Measurements from ENCODE around the gene ARL6IP4.
"Not testable (repeated sequence)": the region's sequence is repeated elsewhere in the genome, so short reads cannot be mapped to it uniquely, and the experiment has no call there.

ARL6IP4 gene

DNA sequence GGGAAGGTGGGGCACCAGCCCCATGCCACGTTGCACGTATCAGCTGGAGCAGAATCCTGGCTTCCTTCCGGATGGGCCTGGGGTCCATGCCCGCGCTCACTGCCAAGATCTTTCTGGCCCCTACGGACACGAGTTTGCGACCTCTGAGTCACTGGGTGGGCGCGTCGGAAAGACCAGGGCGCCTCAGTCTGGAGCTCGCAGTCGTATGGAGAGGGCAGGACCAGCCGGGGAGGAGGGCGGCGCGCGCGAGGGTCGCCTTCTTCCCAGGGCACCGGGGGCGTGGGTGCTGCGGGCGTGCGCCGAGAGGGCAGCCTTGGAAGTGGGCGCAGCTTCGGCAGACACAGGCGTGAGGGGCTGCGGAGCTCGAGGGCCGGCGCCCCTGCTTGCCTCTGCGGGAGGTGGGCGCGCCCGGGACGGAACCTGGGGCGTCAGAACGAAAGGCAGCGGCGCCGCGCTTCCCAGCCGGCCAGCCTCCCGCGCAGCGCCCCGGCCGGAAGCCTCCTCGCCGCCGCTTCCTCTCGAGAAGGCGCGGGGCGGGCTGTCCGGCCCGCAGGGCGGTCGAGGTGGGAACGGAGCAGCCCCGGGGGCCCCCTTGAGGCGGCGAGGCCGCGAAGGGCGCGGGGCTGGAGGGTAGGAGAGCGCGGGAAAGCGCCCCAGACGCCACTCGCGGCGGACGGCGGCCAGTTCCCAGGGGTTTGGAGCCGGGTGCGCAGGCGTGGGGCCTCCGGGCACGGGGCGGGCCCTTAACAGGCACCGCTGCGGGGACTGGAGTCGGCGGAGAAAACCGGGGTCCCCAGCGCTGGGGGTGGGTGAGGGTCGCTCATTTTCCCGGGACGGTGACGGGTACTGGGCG is at the start of gene ARL6IP4:
Gene ARL6IP4, plus strand, starts transcription at position 499 of the 853 bp plus-strand sequence. CDS start 459 bp downstream, outside the sequence.
- DNase-seq (ENCODE audit: low read depth) = peak; percentile 68
- H3K4me3 ChIP-seq (ENCODE audit: low read depth, low read length) = peak within 1 kb of the TSS; percentile 86
- TF ChIP-seq CTCF (conservative IDR thresholded peaks at IDR 0.05; ENCODE audit: low read depth, low read length) = no peak

- no peak for TF ChIP-seq CTCF (conservative IDR thresholded peaks at IDR 0.05; ENCODE audit: low read depth, low read length)
- H3K4me3 ChIP-seq (ENCODE audit: low read depth, low read length) = no peak overlapping the region
- DNase-seq (ENCODE audit: low read depth) = no peak
Observed at GRCh38 chr12:122932207-122932606, 48.3 kb upstream of the ARL6IP4 start.

DNA sequence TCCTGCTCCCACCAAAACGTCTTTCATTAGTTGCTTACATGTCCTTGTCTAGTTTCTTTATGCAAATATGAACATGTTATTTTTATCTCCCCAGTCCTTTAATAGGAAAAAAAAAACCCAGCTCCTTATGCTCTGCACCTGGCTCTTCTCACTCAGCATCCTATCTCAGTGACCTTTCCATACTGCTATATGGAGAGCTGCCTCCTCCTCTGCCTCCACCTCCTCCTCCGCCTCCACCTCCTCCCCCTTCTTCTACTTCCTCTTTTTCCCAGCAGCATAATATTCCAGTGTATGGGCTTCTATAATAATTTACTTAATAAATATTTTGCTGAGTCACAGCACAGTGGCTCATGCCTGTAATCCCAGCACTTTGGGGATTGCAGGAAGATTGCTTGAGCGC is 45.8 kb upstream of the ARL6IP4 start:
- TF ChIP-seq CTCF (conservative IDR thresholded peaks at IDR 0.05; ENCODE audit: low read depth, low read length) = no peak
- no peak overlapping the region for H3K4me3 ChIP-seq (ENCODE audit: low read depth, low read length)
- DNase-seq (ENCODE audit: low read depth) = no peak

DNA sequence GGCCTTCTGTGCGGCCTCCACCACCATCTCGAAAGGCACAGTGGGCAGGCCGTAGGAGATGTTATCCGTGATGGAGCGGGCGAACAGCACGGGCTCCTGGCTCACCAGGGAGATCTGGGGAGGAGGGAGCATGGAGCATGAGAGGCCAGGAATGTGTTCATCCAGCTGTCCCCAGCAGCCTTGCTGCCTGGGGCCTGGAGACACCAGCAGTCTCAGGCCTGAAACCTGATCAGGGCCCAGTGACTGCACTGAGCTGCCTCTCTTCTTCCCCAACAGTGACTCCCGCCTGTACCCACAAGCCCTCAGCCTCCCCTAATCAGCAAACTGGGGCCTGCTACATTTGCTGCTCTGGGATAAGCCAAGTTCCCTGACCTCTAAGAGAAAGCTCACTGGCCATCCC is 45.2 kb upstream of the ARL6IP4 start:
- TF ChIP-seq CTCF (conservative IDR thresholded peaks at IDR 0.05; ENCODE audit: low read depth, low read length) = no peak
- DNase-seq (ENCODE audit: low read depth) = no peak
- no peak overlapping the region for H3K4me3 ChIP-seq (ENCODE audit: low read depth, low read length)

DNA sequence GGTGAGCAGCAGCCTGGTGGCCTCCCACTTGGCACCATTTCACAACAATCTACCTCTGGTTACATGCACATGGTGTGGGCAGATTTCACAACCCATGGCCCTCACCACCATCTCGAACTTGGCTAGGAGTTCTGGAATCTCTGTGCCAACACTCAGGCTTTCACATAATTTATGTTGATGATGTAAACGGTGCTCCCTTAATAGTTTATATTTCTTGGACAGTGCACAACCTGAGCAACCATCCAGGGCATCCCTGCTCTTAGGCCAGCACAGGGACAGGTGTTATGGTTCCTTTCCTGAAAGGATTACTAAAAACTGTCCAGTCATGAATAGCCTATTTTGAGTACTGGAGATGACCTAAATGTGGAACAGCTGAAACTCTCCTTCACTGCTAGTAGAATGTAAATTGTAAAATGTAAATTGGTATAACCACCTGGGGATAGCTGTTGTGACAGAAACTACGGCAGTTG is 42.8 kb upstream of the ARL6IP4 start:
- DNase-seq (ENCODE audit: low read depth) = no peak
- H3K4me3 ChIP-seq (ENCODE audit: low read depth, low read length) = no peak overlapping the region
- TF ChIP-seq CTCF (conservative IDR thresholded peaks at IDR 0.05; ENCODE audit: low read depth, low read length) = no peak

- DNase-seq (ENCODE audit: low read depth) = no peak
- no peak overlapping the region for H3K4me3 ChIP-seq (ENCODE audit: low read depth, low read length)
- no peak for TF ChIP-seq CTCF (conservative IDR thresholded peaks at IDR 0.05; ENCODE audit: low read depth, low read length)
Observed at GRCh38 chr12:122939125-122939524, 41.4 kb upstream of the ARL6IP4 start.

DNA sequence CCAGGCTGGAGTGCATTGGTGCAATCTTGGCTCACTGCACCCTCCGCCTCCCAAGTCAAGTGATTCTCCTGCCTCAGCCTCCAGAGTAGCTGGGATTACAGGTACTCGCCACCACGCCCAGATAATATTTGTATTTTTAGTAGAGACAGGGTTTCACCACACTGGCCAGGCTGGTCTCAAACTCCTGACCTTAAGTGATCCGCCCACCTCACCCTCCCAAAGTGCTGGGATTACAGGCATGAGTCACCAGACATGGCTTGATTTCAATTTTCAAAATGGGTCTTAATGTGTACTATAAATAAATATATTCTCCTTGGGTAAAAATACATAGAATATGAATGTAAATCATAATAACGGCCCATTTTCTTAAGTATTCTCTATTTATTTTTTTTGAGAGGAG is 39.1 kb upstream of the ARL6IP4 start:
- DNase-seq (ENCODE audit: low read depth) = peak; percentile 23
- H3K4me3 ChIP-seq (ENCODE audit: low read depth, low read length) = not testable (repeated sequence)

Measured in choroid plexus epithelial cell (primary cell).